Stomach (tissue), 4 donors: Measurements from ENCODE around the gene PLPP2.

ENCODE experiments used
- POLR2A ChIP-seq, 4 donors: fragments of 450-650 bp; IDR thresholded peaks; one replicate each; pipeline ENCODE4 v1.6.1; 2016; ENCODE audit warnings: antibody characterized with exemption in 4 of 4, control low read depth in 2 of 4, mild to moderate bottlenecking in 1 of 4, moderate library complexity in 1 of 4
- POLR2AphosphoS5 ChIP-seq, 3 donors: sonication (generic); formaldehyde crosslinking; IDR thresholded peaks; one replicate each; pipeline ENCODE4 v1.6.1; 2016; ENCODE audit warnings: antibody characterized with exemption in 3 of 3
- TF ChIP-seq, protein P1 (sequence below), 7 experiments: fragments of 450-650 bp in 4 of 7; fragments of 200-600 bp in 3 of 7; sonication (generic) in 3 of 7; IDR thresholded peaks; one replicate each; pipeline ENCODE4 v1.5.1; 2016 to 2019; ENCODE audit warnings: antibody characterized with exemption in 7 of 7, control low read depth in 2 of 7, mild to moderate bottlenecking in 1 of 7

DNA sequence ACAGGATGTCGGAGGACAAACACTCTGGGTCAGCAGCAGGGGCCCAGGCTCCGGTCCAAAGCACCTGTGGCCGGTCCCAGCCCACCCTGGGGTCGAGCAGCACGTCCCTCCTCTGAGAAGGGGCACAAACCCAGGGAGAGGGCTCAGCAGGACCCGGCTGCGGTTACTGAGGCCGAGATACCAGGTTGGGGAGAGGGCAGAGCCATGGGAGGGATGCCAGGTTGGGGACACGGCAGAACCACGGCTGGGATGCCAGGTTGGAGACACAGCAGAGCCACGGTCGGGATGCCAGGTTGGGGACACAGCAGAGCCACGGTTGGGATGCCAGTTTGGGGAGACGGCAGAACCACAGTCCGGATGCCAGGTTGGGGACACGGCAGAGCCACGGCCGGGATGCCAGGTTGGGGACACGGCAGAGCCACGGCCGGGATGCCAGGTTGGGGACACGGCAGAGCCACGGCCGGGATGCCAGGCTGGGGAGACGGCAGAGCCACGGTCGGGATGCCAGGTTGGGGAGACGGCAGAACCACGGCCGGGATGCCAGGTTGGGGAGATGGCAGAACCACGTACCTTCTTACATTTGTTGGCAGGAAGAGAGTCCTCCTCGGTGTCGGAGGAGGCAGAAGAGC, 34.8 kb upstream of the PLPP2 start:
- TF ChIP-seq, protein P1, sequence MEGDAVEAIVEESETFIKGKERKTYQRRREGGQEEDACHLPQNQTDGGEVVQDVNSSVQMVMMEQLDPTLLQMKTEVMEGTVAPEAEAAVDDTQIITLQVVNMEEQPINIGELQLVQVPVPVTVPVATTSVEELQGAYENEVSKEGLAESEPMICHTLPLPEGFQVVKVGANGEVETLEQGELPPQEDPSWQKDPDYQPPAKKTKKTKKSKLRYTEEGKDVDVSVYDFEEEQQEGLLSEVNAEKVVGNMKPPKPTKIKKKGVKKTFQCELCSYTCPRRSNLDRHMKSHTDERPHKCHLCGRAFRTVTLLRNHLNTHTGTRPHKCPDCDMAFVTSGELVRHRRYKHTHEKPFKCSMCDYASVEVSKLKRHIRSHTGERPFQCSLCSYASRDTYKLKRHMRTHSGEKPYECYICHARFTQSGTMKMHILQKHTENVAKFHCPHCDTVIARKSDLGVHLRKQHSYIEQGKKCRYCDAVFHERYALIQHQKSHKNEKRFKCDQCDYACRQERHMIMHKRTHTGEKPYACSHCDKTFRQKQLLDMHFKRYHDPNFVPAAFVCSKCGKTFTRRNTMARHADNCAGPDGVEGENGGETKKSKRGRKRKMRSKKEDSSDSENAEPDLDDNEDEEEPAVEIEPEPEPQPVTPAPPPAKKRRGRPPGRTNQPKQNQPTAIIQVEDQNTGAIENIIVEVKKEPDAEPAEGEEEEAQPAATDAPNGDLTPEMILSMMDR (IDR thresholded peaks at IDR 0.05), result no peak
- no peak for TF ChIP-seq POLR2A (IDR thresholded peaks at IDR 0.05)
- TF ChIP-seq POLR2AphosphoS5 (IDR thresholded peaks at IDR 0.05), result no peak
